Mesenchymal stem cell (in vitro differentiated cells and primary cell): Measurements from ENCODE around the gene PRCD.

ENCODE experiments used
- DNase-seq: peaks from one replicate; pipeline ENCODE4 v3.0.0-alpha.2; 2013
- H2AFZ ChIP-seq: one replicate; pipeline ENCODE4 v1.6.1; 2013; ENCODE audit warnings: low read depth, mild to moderate bottlenecking, control low read depth, inconsistent platforms, low read length, moderate library complexity
- H2AK5ac ChIP-seq: 2 replicates; pipeline ENCODE4 v1.6.1; 2013; ENCODE audit warnings: low read length, moderate library complexity, mild to moderate bottlenecking, inconsistent platforms; ENCODE audit not compliant: severe bottlenecking
- H2BK120ac ChIP-seq: one replicate; pipeline ENCODE4 v1.6.1; 2013; ENCODE audit warnings: low read depth, mild to moderate bottlenecking, inconsistent platforms, low read length, moderate library complexity
- H2BK12ac ChIP-seq, 2 experiments: one replicate each; pipeline ENCODE4 v1.6.1; 2013; ENCODE audit warnings: inconsistent platforms in 2 of 2, low read length in 2 of 2, mild to moderate bottlenecking in 2 of 2, moderate library complexity in 2 of 2, control low read depth in 1 of 2
- H2BK15ac ChIP-seq: one replicate; pipeline ENCODE4 v1.6.1; 2013; ENCODE audit warnings: mild to moderate bottlenecking, low read depth, inconsistent platforms; ENCODE audit not compliant: poor library complexity, severe bottlenecking
- H2BK5ac ChIP-seq: 2 replicates; pipeline ENCODE4 v1.6.1; 2013; ENCODE audit warnings: low read depth, mild to moderate bottlenecking, low read length, control low read depth, inconsistent platforms; ENCODE audit not compliant: poor library complexity, severe bottlenecking
- H3K14ac ChIP-seq, 2 experiments: one replicate each; pipeline ENCODE4 v1.6.1; 2013; ENCODE audit warnings: inconsistent platforms in 2 of 2, low read length in 2 of 2, control low read depth in 1 of 2, mild to moderate bottlenecking in 1 of 2, moderate library complexity in 1 of 2
- H3K18ac ChIP-seq, 2 experiments: one replicate each; pipeline ENCODE4 v1.6.1; 2013; ENCODE audit warnings: inconsistent platforms in 2 of 2, low read length in 2 of 2, control low read depth in 1 of 2, low read depth in 1 of 2, mild to moderate bottlenecking in 1 of 2
- H3K23ac ChIP-seq, 2 experiments: one replicate each; pipeline ENCODE4 v1.6.1; 2013; ENCODE audit warnings: inconsistent platforms in 2 of 2, low read length in 2 of 2, mild to moderate bottlenecking in 2 of 2, moderate library complexity in 2 of 2, control low read depth in 1 of 2
- H3K27ac ChIP-seq: 2 replicates; pipeline ENCODE4 v1.5.1; 2013; ENCODE audit warnings: mild to moderate bottlenecking, moderate library complexity, low read length, control low read depth, inconsistent platforms; ENCODE audit not compliant: poor library complexity, severe bottlenecking
- H3K27me3 ChIP-seq, 2 experiments: 2 replicates each; pipeline versions ENCODE4 v1.6.1 to v1.7.0; 2013; ENCODE audit warnings: low read length in 2 of 2, mild to moderate bottlenecking in 2 of 2, moderate library complexity in 2 of 2, control low read depth in 1 of 2, inconsistent platforms in 1 of 2; ENCODE audit not compliant: control insufficient read depth in 1 of 2, insufficient read depth in 1 of 2
- H3K36me3 ChIP-seq, 2 experiments: 2 replicates each; pipeline versions ENCODE4 v1.6.1 to v1.7.0; 2013; ENCODE audit warnings: low read length in 2 of 2, control low read depth in 1 of 2, inconsistent platforms in 1 of 2, low read depth in 1 of 2, mild to moderate bottlenecking in 1 of 2; ENCODE audit not compliant: insufficient read depth in 2 of 2, control insufficient read depth in 1 of 2
- H3K4ac ChIP-seq, 2 experiments: one replicate each; pipeline ENCODE4 v1.6.1; 2013; ENCODE audit warnings: inconsistent platforms in 2 of 2, low read length in 2 of 2, mild to moderate bottlenecking in 2 of 2, moderate library complexity in 2 of 2, control low read depth in 1 of 2, low read depth in 1 of 2
- H3K4me1 ChIP-seq: 2 replicates; pipeline ENCODE4 v1.6.1; 2013; ENCODE audit warnings: low read depth, low read length, control low read depth; ENCODE audit not compliant: control insufficient read depth, insufficient read depth
- H3K4me2 ChIP-seq: 2 replicates; pipeline ENCODE4 v1.6.1; 2013; ENCODE audit warnings: low read length, mild to moderate bottlenecking, inconsistent platforms; ENCODE audit not compliant: poor library complexity, severe bottlenecking
- H3K4me3 ChIP-seq, 2 experiments: 2 replicates each; pipeline versions ENCODE4 v1.5.1 to v1.7.0; 2013; ENCODE audit warnings: low read length in 2 of 2, mild to moderate bottlenecking in 2 of 2, control low read depth in 1 of 2, low read depth in 1 of 2; ENCODE audit not compliant: insufficient read depth in 1 of 2
- H3K79me1 ChIP-seq: replicated peaks from 2 replicates; pipeline ENCODE4 v1.6.1; 2013; ENCODE audit warnings: mild to moderate bottlenecking, control low read depth, low read length, inconsistent platforms; ENCODE audit not compliant: poor library complexity, severe bottlenecking
- H3K9ac ChIP-seq: 2 replicates; pipeline ENCODE4 v1.7.0; 2013; ENCODE audit warnings: mild to moderate bottlenecking, low read length, moderate library complexity
- H3K9me3 ChIP-seq: 2 replicates; pipeline ENCODE4 v1.7.0; 2013; ENCODE audit warnings: mild to moderate bottlenecking, low read length; ENCODE audit not compliant: control insufficient read depth
- H4K8ac ChIP-seq: one replicate; pipeline ENCODE4 v1.6.1; 2013; ENCODE audit warnings: inconsistent platforms, mild to moderate bottlenecking, low read length, moderate library complexity
- H4K91ac ChIP-seq: one replicate; pipeline ENCODE4 v1.6.1; 2013; ENCODE audit warnings: mild to moderate bottlenecking, low read length, inconsistent platforms
- WGBS: methylation state at CpG from one replicate; pipeline ENCODE4 v1.1.7; 2013; ENCODE audit warnings: mixed read lengths; 5-methylcytosine and 5-hydroxymethylcytosine counted together

PRCD gene

GRCh38 chr17:76515274-76515949 lies 24.4 kb upstream of the PRCD start:
- Histone ChIP-seq H3K4me1 (peaks cover 13% of the 10 kb centered on the region), H3K9me3 (no peaks in the 10 kb centered on the region), H2AFZ (peak overlapping the region; percentile 8), H3K4me2 (no peak overlapping the region), H2AK5ac (no peak overlapping the region), H3K36me3 (no peaks in the 10 kb centered on the region), H3K23ac (no peak overlapping the region), H2BK15ac (no peak overlapping the region), H2BK120ac (no peak overlapping the region), H3K14ac (no peak overlapping the region), H4K91ac (no peak overlapping the region), H3K79me1 (no peaks in the 10 kb centered on the region), H4K8ac (no peak overlapping the region), H3K18ac (no peak overlapping the region), H2BK12ac (peak overlapping the region in 1 of 2 experiments; percentile 43), H2BK5ac (no peak overlapping the region), H3K4ac (peak overlapping the region in 1 of 2 experiments; percentile 58), H3K9ac (peak overlapping the region; percentile 80), H3K27ac (no peak overlapping the region), H3K4me3 (peak overlapping the region in 1 of 2 experiments; percentile 62), H3K27me3 (peaks cover 0 to 5% of the 10 kb centered on the region in 2 experiments)
- DNase-seq, result peak; percentile 74
- WGBS, result 74% methylated on average over 22 of the region's 22 CpGs

DNA sequence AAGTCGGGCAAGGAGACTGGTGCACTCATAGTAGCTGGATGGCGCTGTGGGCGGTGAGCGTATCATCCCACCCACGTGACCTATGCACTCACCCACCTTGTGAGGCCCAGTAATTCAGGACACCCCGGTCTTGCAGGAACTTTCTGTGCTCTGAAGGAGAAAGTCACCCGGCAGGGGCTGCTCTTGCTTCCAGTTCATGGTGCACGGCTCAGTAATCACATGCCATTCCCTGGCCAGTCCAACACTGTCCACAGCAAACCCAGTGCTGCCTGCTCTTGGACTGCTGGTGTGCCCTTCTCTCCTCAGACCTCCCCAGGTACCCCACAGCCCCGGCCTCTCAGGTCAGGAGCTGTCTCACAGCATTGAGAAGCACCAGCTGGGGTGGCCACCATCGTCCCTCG lies 22.2 kb upstream of the PRCD start:
- Histone ChIP-seq H2AFZ (no peak overlapping the region), H3K4me3 (no peak overlapping the region), H3K27ac (no peak overlapping the region), H2BK5ac (no peak overlapping the region), H4K91ac (peak overlapping the region; percentile 82), H3K14ac (no peak overlapping the region), H2BK15ac (peak overlapping the region; percentile 40), H2AK5ac (no peak overlapping the region), H2BK12ac (peak overlapping the region in 1 of 2 experiments; percentile 57), H3K23ac (no peak overlapping the region), H3K4me1 (peaks cover 12% of the 10 kb centered on the region), H3K4ac (no peak overlapping the region), H3K9me3 (no peaks in the 10 kb centered on the region), H3K27me3 (peaks cover 0 to 5% of the 10 kb centered on the region in 2 experiments), H3K4me2 (no peak overlapping the region), H3K9ac (no peak overlapping the region), H2BK120ac (no peak overlapping the region), H3K79me1 (no peaks in the 10 kb centered on the region), H3K18ac (peak overlapping the region in 1 of 2 experiments; percentile 68), H3K36me3 (no peaks in the 10 kb centered on the region), H4K8ac (no peak overlapping the region)
- 94% methylated on average over 11 of the region's 11 CpGs for WGBS
- DNase-seq, result no peak

- Histone ChIP-seq H3K4me2 (no peak overlapping the region), H3K36me3 (no peaks in the 10 kb centered on the region), H3K9ac (no peak overlapping the region), H3K27ac (no peak overlapping the region), H2BK120ac (no peak overlapping the region), H2BK12ac (peak overlapping the region in 1 of 2 experiments; percentile 38), H4K8ac (no peak overlapping the region), H3K4me1 (peaks cover 20% of the 10 kb centered on the region), H2AFZ (no peak overlapping the region), H2BK15ac (peak overlapping the region; percentile 73), H3K4me3 (no peak overlapping the region), H3K18ac (no peak overlapping the region), H3K27me3 (peaks cover 0 to 5% of the 10 kb centered on the region in 2 experiments), H3K14ac (no peak overlapping the region), H2AK5ac (no peak overlapping the region), H2BK5ac (no peak overlapping the region), H3K23ac (no peak overlapping the region), H4K91ac (peak overlapping the region; percentile 82), H3K4ac (no peak overlapping the region), H3K79me1 (no peaks in the 10 kb centered on the region), H3K9me3 (no peaks in the 10 kb centered on the region)
- no peak for DNase-seq
- WGBS, result 80% methylated on average over 15 of the region's 15 CpGs
Observed at GRCh38 chr17:76519048-76519966, 20.5 kb upstream of the PRCD start.

- Histone ChIP-seq H3K27me3 (peaks cover 0 to 5% of the 10 kb centered on the region in 2 experiments), H3K9ac (no peak overlapping the region), H2BK15ac (no peak overlapping the region), H3K4me3 (no peak overlapping the region), H2AFZ (no peak overlapping the region), H4K91ac (no peak overlapping the region), H3K18ac (no peak overlapping the region), H3K4me2 (no peak overlapping the region), H2BK120ac (no peak overlapping the region), H3K79me1 (no peaks in the 10 kb centered on the region), H3K9me3 (no peaks in the 10 kb centered on the region), H2BK12ac (no peak overlapping the region), H3K4ac (no peak overlapping the region), H2AK5ac (no peak overlapping the region), H4K8ac (peak overlapping the region; percentile 19), H3K36me3 (no peaks in the 10 kb centered on the region), H3K27ac (no peak overlapping the region), H2BK5ac (no peak overlapping the region), H3K14ac (no peak overlapping the region), H3K23ac (no peak overlapping the region), H3K4me1 (peaks cover 24% of the 10 kb centered on the region)
- DNase-seq, result no peak
- WGBS, result 88% methylated on average over 7 of the region's 7 CpGs
Observed at GRCh38 chr17:76521262-76521661, 18.6 kb upstream of the PRCD start.
